ENCODE measurements around the gene XCR1.
"Not testable (repeated sequence)": the region's sequence is repeated elsewhere in the genome, so short reads cannot be mapped to it uniquely, and the experiment has no call there.

The XCR1 gene, protein sequence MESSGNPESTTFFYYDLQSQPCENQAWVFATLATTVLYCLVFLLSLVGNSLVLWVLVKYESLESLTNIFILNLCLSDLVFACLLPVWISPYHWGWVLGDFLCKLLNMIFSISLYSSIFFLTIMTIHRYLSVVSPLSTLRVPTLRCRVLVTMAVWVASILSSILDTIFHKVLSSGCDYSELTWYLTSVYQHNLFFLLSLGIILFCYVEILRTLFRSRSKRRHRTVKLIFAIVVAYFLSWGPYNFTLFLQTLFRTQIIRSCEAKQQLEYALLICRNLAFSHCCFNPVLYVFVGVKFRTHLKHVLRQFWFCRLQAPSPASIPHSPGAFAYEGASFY

DNA sequence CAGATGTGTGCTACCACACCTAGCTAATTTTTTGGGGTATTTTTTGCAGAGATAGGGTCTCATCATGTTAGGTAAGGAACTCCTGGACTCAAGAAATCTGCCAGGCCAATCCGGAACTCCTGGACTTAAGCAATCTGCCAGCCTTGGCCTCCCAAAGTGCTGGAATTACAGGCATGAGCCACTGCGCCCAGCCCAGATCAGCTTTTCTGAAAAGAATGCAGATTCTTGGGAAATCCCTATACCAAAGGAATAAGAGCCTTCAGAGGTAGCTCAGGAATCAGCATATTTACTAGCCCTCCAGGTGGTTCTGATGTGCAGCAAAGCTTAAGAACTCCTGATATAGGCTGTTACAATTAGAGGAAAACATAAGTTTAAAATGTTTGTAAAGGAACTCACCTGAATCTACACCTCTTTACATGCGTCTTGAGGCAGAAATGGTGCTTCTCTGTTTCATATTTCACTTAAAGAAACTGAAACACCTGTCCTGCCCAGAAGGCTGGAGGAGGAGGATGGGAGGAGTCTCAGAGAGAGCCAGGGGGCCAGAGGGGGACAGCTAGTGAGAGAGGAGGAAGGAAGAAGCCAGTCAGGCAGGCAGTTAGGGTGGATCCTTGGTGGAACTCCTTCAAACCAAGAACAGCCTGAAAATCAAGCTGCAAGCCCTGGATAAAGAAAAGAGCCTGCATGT lies at the start of gene XCR1:
Gene XCR1, minus strand, starts transcription at position 463 of the 685 bp plus-strand sequence. CDS start 5,536 bp downstream, outside the sequence.
- no peak for DNase-seq (ENCODE audit: low read depth, low spot score)

DNA sequence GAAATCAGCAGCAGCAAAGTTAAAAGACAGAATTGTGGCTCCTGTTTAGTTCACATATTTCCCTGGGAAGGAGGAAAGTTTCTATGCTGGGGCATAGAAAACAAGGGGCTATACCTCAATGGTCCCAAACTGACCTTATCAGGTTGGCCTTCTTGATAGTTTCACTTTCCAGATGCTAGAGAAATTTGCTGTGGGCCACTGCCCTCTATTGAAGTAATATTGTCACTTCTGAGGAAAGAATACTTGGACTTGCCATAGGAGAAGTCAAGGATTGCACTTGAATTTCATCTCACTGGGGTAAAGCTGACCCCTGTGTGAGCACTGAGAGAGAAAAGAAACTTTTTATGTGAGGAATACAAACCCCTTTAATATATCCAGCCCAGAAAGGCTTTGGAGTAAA lies 49.3 kb upstream of the XCR1 start:
- DNase-seq (ENCODE audit: low read depth, low spot score): no peak

DNA sequence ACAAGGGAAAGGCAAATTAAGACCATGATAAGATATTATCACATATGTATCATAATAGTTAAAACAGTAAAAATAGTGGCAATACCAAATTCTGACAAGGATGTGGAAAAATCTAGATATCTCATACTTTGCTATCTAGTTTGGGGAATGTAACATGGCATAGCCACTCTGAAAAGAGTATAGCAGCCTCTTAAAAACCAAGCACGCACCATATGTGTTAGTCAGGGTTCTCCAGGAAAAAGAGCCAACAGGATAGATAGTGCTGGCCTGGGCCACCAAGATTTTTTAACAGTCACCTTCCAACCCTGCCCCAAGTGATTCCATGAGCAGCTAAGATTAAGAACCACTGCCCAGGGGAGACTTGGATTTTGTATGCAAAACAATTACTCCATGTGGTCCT lies 48.5 kb upstream of the XCR1 start:
- no peak for DNase-seq (ENCODE audit: low read depth, low spot score)

DNA sequence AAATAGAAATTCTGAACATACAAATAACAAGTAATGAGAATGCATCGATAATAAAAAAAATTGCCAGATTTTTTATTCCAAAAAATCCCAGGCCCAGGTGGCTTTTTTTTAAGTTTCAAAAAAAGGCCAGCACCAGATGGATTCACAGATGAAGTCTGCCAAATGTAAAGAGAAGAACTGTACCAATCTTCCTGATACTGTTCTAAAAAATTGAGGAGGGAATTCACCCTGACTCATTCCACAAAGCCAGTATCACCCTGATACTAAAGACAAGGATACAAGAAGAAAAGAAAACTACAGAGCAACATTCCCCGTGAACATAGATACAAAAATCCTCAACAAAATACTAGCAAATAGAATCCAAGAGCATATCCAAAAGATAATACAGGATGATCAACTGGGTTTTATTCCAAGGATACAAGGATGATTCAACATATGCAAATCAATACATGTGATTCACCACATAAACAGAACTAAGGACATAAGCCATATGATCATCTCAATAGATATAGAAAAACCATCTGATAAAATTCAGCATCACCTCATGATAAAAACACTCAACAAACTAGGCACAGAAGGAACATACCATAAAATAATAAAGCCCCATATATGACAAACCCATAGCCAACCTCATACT lies 44.1 kb upstream of the XCR1 start:
- no peak for DNase-seq (ENCODE audit: low read depth, low spot score)

DNA sequence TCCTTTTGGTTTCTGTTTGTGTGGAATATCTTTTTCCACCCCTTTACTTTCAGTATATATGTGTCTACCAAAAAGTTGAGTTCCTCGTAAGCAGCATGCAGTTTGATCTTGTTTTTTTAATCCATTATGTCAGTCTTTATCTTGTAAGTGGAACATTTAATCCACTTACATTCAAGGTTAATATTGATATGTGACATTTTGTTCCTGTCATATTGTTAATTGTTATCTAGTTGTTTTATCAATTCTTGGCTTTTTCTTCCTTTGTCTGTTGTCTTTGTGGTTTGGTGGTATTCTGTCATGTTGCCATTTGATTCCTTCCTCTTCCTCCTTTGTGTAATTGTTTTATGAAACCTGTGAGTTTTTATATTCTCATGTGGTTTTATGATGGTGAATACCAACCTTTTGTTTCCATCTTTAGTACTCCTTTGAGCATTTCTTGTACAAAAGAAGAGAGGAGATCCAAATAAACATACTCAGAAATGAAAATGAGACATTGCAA lies 43.4 kb upstream of the XCR1 start:
- DNase-seq (ENCODE audit: low read depth, low spot score): no peak

DNA sequence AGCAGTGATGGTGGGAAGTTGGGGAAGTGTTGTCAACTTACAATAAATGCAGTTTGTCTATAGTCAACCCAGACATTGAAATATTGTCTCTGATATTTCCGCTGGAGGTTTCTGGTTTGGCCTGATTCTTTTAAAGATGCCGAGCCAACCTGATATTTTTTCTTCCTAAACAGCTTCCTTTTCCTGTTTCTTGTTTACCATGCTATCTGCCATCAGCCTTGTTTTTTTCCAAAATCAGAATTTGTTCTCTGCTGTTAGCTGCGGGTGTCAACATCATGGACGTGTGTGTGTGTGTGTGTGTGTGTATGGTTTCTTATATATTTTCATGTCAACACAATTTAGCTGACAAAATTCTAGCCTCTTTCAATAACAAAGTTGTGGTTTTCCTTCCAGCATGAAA lies 41.2 kb upstream of the XCR1 start:
- DNase-seq (ENCODE audit: low read depth, low spot score): no peak

DNA sequence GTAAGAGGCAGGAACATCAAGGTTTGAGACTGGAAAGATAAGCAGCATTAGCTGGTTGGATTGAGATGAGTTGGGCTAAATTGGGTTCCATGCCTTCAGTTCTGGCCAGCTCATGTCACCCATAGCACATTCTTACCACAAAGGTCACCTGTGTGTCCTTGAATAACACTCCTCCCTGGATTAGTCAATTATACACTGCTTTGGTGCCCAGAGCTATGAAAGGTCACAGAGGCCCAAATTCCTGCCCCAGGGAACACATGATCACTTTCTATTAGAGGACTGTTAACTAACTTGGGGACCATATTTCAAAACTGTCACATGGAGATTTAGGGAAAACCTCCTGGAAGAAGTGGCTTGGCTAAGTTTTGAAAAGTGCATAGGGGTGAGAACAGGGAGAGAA lies 40.1 kb upstream of the XCR1 start:
- no peak for DNase-seq (ENCODE audit: low read depth, low spot score)

DNA sequence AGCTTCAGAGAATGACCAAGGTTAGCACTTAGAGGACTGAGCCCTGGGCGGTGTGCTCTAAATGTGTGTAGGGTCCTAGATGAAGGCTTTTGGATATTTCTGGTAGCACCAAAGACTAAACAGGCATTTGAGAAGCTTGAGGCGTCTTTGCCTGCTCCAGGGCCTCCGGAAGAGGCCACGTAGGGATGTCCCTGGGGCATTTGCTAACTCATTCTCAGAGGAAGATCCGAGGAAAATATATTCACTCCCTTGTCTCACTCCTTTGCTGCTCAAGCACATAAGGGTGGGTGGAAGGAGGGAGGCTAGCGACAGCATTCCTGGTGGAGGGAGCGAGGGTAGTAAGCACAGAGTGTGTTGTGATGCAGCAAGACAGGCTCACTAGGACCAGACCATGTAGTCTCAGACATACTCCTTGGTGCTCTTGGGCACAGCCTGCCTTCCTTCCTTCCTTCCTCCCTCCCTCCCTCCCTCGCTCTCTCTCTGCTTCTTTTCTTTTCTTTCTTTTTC lies 38.5 kb upstream of the XCR1 start:
- no peak for DNase-seq (ENCODE audit: low read depth, low spot score)

DNA sequence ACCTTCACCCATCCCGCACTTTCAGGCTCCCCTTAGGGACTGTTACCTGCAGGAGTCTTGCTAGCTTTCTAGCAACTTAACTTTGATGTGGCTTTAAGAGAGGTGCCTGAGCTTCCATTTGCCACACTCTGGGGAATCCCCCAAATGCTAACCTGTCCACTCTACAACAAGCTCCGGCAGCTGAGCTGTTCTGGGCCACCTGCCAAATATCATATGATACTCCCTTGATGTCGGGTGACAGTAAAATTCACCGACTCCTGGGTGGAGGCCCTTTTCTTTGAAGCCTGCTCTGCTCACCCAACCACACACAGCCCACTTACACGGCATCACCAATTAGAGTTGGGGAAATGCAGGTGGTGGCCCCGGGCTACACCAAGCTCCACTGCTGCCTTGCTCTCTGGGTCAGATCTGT lies 38.0 kb upstream of the XCR1 start:
- peak; percentile 80 for DNase-seq (ENCODE audit: low read depth, low spot score)

DNA sequence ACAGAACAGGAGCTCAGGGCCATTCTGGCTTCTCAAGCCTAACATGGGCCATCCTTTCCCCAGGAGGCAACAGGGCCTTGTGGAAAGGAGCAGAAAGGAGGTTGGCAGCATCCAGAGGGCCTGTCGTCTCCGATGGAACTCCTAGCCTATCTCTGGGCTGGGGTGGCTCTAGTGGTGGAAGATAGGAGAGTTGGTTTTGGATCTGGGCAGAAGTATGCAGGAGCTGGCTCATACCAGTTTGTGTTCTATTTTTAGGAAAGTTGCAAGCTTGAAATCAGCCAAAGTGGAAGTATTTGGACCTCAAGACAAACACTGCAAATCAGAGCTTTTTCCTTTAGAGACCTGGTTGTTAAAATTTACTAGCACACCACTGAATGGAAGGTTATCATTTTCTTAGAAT lies 35.4 kb upstream of the XCR1 start:
- DNase-seq (ENCODE audit: low read depth, low spot score): no peak

DNA sequence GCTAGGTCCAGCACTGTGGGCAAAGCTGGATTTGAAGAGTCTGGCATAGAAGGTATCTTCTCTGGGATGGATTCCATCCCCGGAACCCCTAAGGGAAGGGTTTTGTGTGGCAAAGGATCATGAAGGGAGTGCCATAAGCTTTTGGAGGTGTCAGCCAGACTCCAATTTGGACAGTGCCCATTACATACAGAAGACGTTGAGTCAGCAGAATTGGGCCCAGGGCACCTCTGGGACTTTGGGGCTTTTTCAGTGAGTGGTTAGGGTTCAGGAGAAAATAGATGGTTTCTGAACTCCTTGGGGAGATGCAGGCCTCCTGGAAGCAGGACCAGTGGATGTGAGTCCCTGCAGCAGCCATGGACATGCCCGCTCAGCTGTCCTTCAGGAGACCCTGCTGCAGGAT lies 34.6 kb upstream of the XCR1 start:
- DNase-seq (ENCODE audit: low read depth, low spot score): no peak

DNA sequence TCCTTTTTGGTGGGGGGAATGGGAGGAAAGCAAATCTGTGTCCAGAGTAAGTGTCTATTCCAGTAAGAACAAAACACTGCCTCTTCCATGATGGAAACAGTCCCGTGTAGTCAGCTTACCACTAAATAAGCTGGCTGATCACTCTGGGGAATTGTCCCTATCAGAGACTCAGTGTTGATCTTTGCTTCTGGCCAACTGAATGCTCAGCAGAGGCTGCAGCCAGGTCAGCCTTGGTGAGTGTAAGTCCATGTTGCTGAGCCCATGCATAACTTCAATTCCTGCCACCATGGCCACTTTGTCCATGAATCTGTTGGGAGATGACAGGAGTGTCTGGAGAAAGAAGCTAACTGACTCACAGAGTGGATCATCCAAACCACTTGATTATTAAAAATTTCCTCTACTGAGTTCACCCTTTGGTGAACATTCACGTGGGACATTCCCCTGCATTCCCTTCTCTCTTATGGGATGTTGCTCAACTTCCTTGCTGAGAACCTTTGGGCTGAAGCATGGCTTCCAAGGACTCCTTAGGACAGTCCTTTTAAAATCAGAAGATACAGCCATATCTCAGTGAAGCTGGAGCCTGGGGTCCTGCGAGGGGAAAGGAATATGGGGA lies 33.9 kb upstream of the XCR1 start:
- DNase-seq (ENCODE audit: low read depth, low spot score): no peak

DNA sequence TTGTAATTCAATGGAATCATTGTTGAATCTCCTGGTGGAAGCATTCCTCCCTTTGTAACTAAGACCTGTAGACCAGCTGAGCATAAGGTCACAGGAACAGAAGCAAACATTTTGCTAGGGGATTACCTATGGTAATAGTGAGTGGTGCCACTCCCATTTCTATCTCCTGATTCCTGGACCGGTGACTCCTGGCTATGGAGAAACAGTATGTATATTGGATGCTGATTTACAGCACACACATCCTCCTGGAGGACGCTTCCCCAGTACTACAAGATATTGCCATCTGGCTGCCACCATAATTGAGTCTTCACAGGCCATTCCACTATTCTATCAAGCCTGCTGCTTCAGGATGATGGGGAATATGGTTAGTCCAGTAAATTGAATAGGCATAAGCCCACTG lies 33.3 kb upstream of the XCR1 start:
- no peak for DNase-seq (ENCODE audit: low read depth, low spot score)

DNA sequence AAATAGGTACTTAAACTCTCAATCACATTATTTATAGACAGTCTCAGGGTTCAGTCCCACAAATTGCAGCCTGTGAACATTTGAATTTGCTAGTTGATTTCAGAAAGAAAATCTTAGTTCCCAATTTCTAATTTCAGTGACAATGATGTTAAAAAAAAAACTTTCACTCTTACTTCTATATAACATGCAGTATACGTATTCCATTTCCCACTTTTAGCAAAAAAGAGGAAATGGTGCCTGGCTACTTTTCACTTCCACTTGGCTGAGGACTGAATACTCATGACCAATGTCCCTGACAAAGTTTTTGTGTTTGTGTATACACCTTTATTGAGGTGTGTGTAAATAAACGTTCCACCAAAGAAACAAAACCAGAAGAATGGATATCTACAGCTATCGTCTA lies 32.1 kb upstream of the XCR1 start:
- DNase-seq (ENCODE audit: low read depth, low spot score): no peak

DNA sequence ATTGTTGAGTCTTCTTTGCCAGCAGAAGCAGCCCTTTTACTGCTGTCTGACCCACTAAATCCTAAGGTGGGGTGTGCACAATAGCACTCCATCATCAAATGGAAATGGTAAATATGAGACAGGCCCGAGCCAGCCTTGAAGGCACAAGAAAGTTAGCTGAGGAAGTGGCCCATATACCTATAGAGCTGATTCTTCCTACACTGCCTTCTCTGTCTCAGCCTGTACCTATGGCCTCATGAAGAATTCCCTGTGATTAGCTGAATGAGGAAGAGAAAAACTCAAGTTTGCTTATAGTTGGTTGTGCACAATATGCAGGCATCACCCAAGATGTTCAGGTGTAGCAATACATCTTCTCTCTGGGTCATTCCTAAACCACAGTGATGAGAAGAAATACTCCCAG lies 31.7 kb upstream of the XCR1 start:
- DNase-seq (ENCODE audit: low read depth, low spot score): no peak

DNA sequence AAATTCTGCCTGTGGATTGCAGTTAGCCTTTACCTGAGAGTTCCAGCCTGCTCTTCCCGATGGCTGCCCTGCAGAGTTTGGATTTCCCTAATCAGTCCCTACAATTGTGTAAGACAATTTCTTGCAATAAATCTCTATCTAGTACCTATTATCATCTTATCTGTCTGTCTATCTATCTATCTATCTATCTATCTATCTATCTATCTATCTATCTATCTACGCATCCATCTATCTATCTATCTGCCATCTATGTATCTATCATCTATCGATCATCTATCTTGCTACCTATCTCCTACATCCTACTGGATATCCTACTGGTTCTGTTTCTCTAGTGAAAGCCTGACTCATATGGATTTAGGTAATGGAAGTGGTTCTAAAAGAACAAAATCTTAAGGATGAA lies 30.4 kb upstream of the XCR1 start:
- DNase-seq (ENCODE audit: low read depth, low spot score): no peak

DNA sequence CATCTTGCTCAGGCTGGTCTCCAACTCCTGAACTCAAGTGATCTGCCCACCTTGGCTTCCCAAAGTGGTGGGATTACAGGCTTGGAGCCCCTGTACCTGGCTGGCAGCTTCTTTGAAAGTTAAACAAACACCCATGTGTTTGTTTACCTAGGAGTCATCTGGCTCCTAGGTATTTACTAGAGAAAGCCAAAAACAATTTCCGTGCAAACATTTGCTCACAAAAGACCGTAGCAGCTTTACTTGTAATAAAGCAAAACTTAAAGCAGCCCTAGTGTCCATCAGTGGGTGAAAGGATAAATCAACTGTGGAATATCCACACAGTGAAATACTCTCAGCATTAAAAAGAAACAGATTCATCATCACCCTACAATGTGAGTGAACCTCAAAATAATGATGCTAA lies 29.4 kb upstream of the XCR1 start:
- DNase-seq (ENCODE audit: low read depth, low spot score): no peak

DNA sequence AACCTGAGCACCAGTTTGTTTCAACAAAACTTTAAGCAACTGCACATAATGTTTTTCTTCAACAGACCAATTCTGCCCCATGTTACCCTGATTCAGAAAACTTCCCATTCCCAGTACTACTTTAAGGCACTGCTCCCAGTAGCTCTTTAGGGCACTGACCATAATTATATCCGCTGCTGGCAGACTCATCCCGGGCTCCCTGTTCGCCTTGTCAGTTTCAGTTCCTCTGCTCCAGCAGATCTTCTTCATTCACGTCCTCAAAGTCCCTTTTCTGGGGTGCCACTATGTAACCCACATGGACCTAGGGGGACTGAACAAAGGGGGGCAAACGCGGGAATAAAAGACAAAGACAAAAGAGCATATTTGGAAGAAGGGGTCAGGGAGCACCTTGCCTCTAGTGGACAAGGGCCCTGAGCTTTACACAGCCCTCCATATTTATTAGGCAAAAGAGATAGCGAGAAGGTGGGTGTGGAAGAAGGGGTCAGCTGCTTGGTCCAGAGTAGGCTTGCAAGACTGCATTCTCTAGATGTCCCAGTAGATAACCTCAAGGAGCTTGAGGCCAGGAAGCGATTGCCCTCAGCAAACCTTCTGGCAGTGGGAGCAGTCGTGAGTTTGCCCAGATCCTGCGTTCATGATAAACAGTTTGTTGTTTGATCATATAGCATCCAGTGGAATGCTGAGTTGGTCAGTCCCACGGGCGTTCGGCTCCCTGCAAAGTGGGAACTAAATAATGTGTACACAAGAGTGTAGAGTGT lies 26.7 kb upstream of the XCR1 start:
- DNase-seq (ENCODE audit: low read depth, low spot score): not testable (repeated sequence)

DNA sequence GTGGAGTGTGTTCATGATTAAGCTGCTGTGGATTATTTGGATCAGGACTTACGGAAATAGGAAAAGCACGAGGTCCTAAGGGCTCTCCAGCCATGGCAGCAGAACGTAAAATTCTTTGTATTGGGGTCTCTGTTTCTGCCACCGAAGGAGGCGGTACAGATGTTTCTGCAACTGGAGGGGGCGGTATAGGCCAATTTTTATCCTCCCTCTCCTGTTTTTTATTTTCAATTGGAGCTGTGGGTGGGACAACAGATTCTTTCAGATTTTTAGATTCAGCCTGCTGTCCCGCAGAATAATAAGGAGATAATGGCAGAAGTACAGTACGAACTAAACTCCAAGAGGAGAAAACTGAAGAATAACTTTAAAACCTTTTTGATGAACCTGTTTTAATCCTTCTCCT lies 26.0 kb upstream of the XCR1 start:
- DNase-seq (ENCODE audit: low read depth, low spot score): not testable (repeated sequence)

DNA sequence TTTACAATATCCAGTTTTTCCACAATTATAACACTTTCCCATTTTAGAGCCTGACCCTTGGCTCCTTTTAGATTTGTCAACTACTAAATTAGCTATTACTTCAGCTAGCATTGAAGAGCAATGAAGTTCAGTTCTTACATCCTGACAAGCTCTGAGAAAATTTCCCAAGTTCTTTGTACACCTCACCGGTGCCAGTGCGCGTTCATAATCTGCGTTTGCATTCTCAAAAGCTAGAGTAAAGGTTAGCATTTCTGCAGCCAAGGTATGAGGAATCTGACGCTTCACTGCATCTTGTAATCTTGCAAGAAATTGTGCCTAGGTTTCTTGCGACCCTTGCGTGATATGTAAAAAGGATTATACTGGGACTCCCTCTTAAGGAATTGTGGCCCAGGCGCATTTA lies 25.2 kb upstream of the XCR1 start:
- no peak for DNase-seq (ENCODE audit: low read depth, low spot score)

DNA sequence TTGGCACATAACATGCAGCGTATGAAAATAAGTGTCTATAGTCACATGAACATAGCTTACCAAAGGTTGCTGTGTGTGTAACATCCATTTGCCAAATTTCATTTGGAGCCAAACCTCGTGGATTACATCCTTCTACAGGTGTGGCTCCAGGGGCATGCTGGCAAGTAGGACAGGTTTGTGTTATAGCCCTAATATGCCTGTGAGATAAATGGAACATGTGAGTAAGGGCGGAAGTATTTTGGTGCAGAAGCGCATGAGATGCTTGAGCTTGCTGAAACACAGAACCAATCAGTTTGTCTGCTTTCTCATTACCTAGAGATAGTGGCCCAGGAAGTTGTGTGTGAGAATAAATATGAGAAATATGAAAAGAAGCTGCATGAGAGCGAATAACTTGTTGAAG lies 21.8 kb upstream of the XCR1 start:
- no peak for DNase-seq (ENCODE audit: low read depth, low spot score)
